Upper lobe of left lung (tissue), 6 donors: ENCODE measurements around the gene RBM28. TPM values are rescaled to one million over a fixed set of nuclear protein-coding genes. Genes with fewer than 3 reads are reported as not detected.

Experiments
- ATAC-seq, 2 donors: fragments of 200-7000 bp; cut with Tn5 transposase; one replicate each; pipeline ENCODE4 v1.9.1; 2022; ENCODE audit warnings: mild to moderate bottlenecking in 2 of 2, moderate library complexity in 2 of 2; ENCODE audit not compliant: low FRiP score in 2 of 2
- DNase-seq, 2 donors: peaks; one replicate each; pipeline ENCODE4 v3.0.0-alpha.2; 2019 to 2020
- H3K27ac ChIP-seq, 4 donors: fragments of 200-600 bp; sonication (generic); one replicate each; pipeline ENCODE4 v1.5.1; 2016 to 2019
- H3K27me3 ChIP-seq, 4 donors: fragments of 200-600 bp; sonication (generic); one replicate each; pipeline ENCODE4 v1.5.1; 2017 to 2019
- H3K36me3 ChIP-seq, 4 donors: fragments of 200-600 bp; sonication (generic); one replicate each; pipeline ENCODE4 v1.5.1; 2016 to 2019
- H3K4me1 ChIP-seq, 4 donors: fragments of 200-600 bp; sonication (generic); one replicate each; pipeline ENCODE4 v1.5.1; 2018 to 2019
- H3K4me3 ChIP-seq, 4 donors: fragments of 200-600 bp; sonication (generic); one replicate each; pipeline ENCODE4 v1.5.1; 2017 to 2019; ENCODE audit warnings: mild to moderate bottlenecking in 2 of 4, moderate library complexity in 1 of 4
- H3K9me3 ChIP-seq, 4 donors: fragments of 200-600 bp; sonication (generic); one replicate each; pipeline ENCODE4 v1.5.1; 2018 to 2019
- EP300 ChIP-seq, 4 donors: sonication (generic); formaldehyde crosslinking; IDR thresholded peaks; one replicate each; pipeline ENCODE4 v1.5.1; 2017; ENCODE audit warnings: antibody characterized with exemption in 4 of 4, control low read depth in 2 of 4
- POLR2A ChIP-seq, 4 donors: fragments of 450-650 bp; IDR thresholded peaks; one replicate each; pipeline ENCODE4 v1.5.1; 2016 to 2017; ENCODE audit warnings: antibody characterized with exemption in 4 of 4, mild to moderate bottlenecking in 2 of 4
- POLR2AphosphoS5 ChIP-seq, 2 donors: sonication (generic); formaldehyde crosslinking; IDR thresholded peaks; one replicate each; pipeline ENCODE4 v1.5.1; 2017; ENCODE audit warnings: antibody characterized with exemption in 2 of 2
- WGBS, 2 donors: methylation state at CpG; one replicate each; pipeline ENCODE4 v1.1.5; 2017 to 2018; 5-methylcytosine and 5-hydroxymethylcytosine counted together
- small RNA-seq, 4 donors: library from RNA; depleted of rRNA; stranded (forward); fragments of <200 nt; gene quantifications; one replicate each; pipeline ENCODE3, GENCODE V24; 2016
- total RNA-seq, 6 donors: library from RNA; depleted of rRNA in 4 of 6; stranded (reverse); fragments of >200 nt in 4 of 6; gene quantifications; one replicate each; pipeline versions ENCODE4 v1.1.0 to v1.2.1, GENCODE V29; 2016 to 2021
- TF ChIP-seq, protein P1 (sequence below), 6 experiments: fragments of 450-650 bp in 4 of 6; fragments of 200-600 bp in 2 of 6; sonication (generic) in 2 of 6; IDR thresholded peaks; one replicate each; pipeline ENCODE4 v1.5.1; 2016 to 2019; ENCODE audit warnings: antibody characterized with exemption in 6 of 6
- donor health status: DM: no; HTN: no; CAD: no; lungs with moderate emphysema.
- donor health status: DM: no; HTN: yes; CAD: no; lungs with severe emphysema.

Gene RBM28
- total RNA-seq, 6 donors from 2014 or later: 20.1 to 108 (median 29.4) TPM

GRCh38 chr7:128254470-128254869, 89.2 kb downstream of the RBM28 start:
- H3K4me3 ChIP-seq: no peak overlapping the region
- ATAC-seq (no peak), DNase-seq (peak in 1 of 2 donors; percentile 13)
- H3K27me3 ChIP-seq: no peaks in the 10 kb centered on the region
- H3K9me3 ChIP-seq: no peaks in the 10 kb centered on the region
- 83 to 95% methylated on average over 4 to 5 of the region's 5 CpGs for WGBS, 2 donors
- no peak overlapping the region for H3K27ac ChIP-seq
- peaks cover 0 to 5% (median 2%) of the 10 kb centered on the region in 4 donors for H3K4me1 ChIP-seq
- TF ChIP-seq POLR2AphosphoS5 (IDR thresholded peaks at IDR 0.05): no peak
- no peak for TF ChIP-seq POLR2A (IDR thresholded peaks at IDR 0.05)
- TF ChIP-seq, protein P1, sequence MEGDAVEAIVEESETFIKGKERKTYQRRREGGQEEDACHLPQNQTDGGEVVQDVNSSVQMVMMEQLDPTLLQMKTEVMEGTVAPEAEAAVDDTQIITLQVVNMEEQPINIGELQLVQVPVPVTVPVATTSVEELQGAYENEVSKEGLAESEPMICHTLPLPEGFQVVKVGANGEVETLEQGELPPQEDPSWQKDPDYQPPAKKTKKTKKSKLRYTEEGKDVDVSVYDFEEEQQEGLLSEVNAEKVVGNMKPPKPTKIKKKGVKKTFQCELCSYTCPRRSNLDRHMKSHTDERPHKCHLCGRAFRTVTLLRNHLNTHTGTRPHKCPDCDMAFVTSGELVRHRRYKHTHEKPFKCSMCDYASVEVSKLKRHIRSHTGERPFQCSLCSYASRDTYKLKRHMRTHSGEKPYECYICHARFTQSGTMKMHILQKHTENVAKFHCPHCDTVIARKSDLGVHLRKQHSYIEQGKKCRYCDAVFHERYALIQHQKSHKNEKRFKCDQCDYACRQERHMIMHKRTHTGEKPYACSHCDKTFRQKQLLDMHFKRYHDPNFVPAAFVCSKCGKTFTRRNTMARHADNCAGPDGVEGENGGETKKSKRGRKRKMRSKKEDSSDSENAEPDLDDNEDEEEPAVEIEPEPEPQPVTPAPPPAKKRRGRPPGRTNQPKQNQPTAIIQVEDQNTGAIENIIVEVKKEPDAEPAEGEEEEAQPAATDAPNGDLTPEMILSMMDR (IDR thresholded peaks at IDR 0.05): no peak
- no peak for TF ChIP-seq EP300 (IDR thresholded peaks at IDR 0.05)
- no peaks in the 10 kb centered on the region for H3K36me3 ChIP-seq

DNA sequence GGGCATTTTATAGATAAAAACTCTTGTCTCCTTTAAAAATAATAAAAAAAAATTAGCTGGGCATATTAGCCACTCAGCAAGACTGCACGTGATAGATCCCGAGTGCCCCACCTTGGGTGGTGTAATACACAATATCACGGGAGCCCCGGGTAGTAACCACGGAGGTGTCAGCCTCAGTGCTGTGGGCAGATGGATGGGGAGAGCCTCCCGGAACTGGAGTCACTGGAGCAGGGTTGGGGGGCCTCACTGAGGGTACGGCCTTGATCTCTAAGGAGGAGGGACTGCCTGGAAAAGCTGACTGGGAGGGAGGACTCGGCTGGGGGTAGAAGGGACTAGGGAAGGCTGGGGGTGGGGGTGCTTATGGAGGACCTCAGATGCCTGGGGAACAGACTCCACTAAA, 90.0 kb downstream of the RBM28 start:
- no peak for DNase-seq
- 84 to 91% methylated on average over 8 of the region's 8 CpGs for WGBS, 2 donors
- no peaks in the 10 kb centered on the region for H3K27me3 ChIP-seq
- no peaks in the 10 kb centered on the region for H3K9me3 ChIP-seq
- no peaks in the 10 kb centered on the region for H3K4me1 ChIP-seq
- no peaks in the 10 kb centered on the region for H3K36me3 ChIP-seq
- no peak overlapping the region for H3K4me3 ChIP-seq
- no peak overlapping the region for H3K27ac ChIP-seq
- ATAC-seq: no peak
- TF ChIP-seq EP300 (IDR thresholded peaks at IDR 0.05): no peak
- TF ChIP-seq POLR2A (IDR thresholded peaks at IDR 0.05): no peak
- TF ChIP-seq, protein P1 (IDR thresholded peaks at IDR 0.05): no peak
- no peak for TF ChIP-seq POLR2AphosphoS5 (IDR thresholded peaks at IDR 0.05)

DNA sequence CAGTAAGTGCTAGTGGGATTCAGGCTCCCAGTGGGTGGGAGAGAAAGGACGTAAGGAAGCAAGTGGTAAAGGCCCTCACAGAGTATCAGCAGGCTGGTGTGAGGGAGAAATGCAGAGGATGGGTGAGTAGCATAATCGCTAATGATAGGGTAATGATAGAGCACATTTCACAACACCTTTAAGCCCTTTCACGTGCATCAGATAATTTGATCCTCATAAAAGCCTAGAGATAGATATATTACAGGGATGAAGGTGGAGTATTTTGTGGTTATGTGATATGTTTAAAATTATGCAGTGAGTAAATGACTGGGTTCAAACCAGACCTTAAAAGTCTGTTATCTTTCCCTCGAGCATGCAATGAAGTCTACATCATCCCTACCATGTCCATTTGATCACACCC, 92.4 kb downstream of the RBM28 start:
- no peaks in the 10 kb centered on the region for H3K4me1 ChIP-seq
- WGBS, 2 donors: 66 to 80% methylated on average over 4 of the region's 4 CpGs
- H3K27ac ChIP-seq: no peak overlapping the region
- H3K9me3 ChIP-seq: no peaks in the 10 kb centered on the region
- DNase-seq (no peak), ATAC-seq (no peak)
- H3K36me3 ChIP-seq: no peaks in the 10 kb centered on the region
- no peaks in the 10 kb centered on the region for H3K27me3 ChIP-seq
- H3K4me3 ChIP-seq: no peak overlapping the region
- no peak for TF ChIP-seq POLR2A (IDR thresholded peaks at IDR 0.05)
- no peak for TF ChIP-seq EP300 (IDR thresholded peaks at IDR 0.05)
- TF ChIP-seq POLR2AphosphoS5 (IDR thresholded peaks at IDR 0.05): no peak
- TF ChIP-seq, protein P1 (IDR thresholded peaks at IDR 0.05): no peak

Small RNA genes within 50 kb of the gene (small RNA-seq; reads per million reads assigned to genes)
- 0 reads per million in 4 donors for gene RNU7-27P

Other genes starting within 250 kb of the RBM28 start
- gene LEP, start 102.6 kb downstream of the RBM28 start, total RNA-seq: not detected
- gene PRRT4, start 17.8 kb upstream of the RBM28 start, total RNA-seq: 10 to 100 TPM in 1 of 6 donors, 1 to 10 TPM in 2, under 1 TPM in 3; 0.30 to 10.5 (median 0.91) TPM
- 100 to 1,000 TPM in 2 of 6 donors, 10 to 100 TPM in 4; 47.2 to 107 (median 81.5) TPM for gene IMPDH1, start 66.1 kb upstream of the RBM28 start, total RNA-seq
- gene HILPDA, start 112.0 kb upstream of the RBM28 start, total RNA-seq: 10 to 100 TPM in 2 of 6 donors, 1 to 10 TPM in 4; 2.6 to 14.9 (median 7.3) TPM
- 10 to 100 TPM; 17.8 to 24.5 (median 21.2) TPM for gene METTL2B, start 132.8 kb upstream of the RBM28 start, total RNA-seq